ENCODE data around the gene RXRA.

The RXRA gene

GRCh38 chr9:134370638-134371037 is 44.4 kb downstream of the RXRA start:
- no peak for DNase-seq

- no peak for DNase-seq
Measured at GRCh38 chr9:134371731-134372130, 45.5 kb downstream of the RXRA start.

- no peak for DNase-seq
Measured at GRCh38 chr9:134372581-134373267, 46.5 kb downstream of the RXRA start.

- DNase-seq, result no peak
Measured at GRCh38 chr9:134373269-134373668, 47.0 kb downstream of the RXRA start.

- DNase-seq, result no peak
Measured at GRCh38 chr9:134373953-134374300, 47.7 kb downstream of the RXRA start.

GRCh38 chr9:134374301-134375010 is 48.2 kb downstream of the RXRA start:
- no peak for DNase-seq

- DNase-seq, result no peak
Measured at GRCh38 chr9:134375011-134375390, 48.7 kb downstream of the RXRA start.

GRCh38 chr9:134375430-134376385 is 49.5 kb downstream of the RXRA start:
- DNase-seq, result no peak

- no peak for DNase-seq
Measured at GRCh38 chr9:134376386-134377142, 50.3 kb downstream of the RXRA start.

- no peak for DNase-seq
Measured at GRCh38 chr9:134377143-134377484, 50.9 kb downstream of the RXRA start.

GRCh38 chr9:134377976-134378375 is 51.7 kb downstream of the RXRA start:
- no peak for DNase-seq

GRCh38 chr9:134378901-134379338 is 52.7 kb downstream of the RXRA start:
- no peak for DNase-seq

GRCh38 chr9:134379831-134380365 is 53.6 kb downstream of the RXRA start:
- no peak for DNase-seq

GRCh38 chr9:134380542-134381271 is 54.5 kb downstream of the RXRA start:
- DNase-seq, result no peak

GRCh38 chr9:134381272-134381661 is 55.0 kb downstream of the RXRA start:
- DNase-seq, result no peak

GRCh38 chr9:134381671-134382516 is 55.6 kb downstream of the RXRA start:
- no peak for DNase-seq

- DNase-seq, result no peak
Measured at GRCh38 chr9:134382733-134383132, 56.5 kb downstream of the RXRA start.

- DNase-seq, result no peak
Measured at GRCh38 chr9:134383148-134383547, 56.9 kb downstream of the RXRA start.

- DNase-seq, result no peak
Measured at GRCh38 chr9:134384811-134385479, 58.7 kb downstream of the RXRA start.

GRCh38 chr9:134385915-134386314 is 59.7 kb downstream of the RXRA start:
- no peak for DNase-seq

Data from NCI-H510A (cell line).